EL (cell line): Measurements from ENCODE around the gene TARS2.
A peak's percentile ranks its signal among the peaks of the same experiment; 100 is the strongest.

ENCODE experiments used
- DNase-seq: peaks from one replicate; pipeline ENCODE4 v3.0.0-alpha.2; 2016

The TARS2 gene

GRCh38 chr1:150543500-150544143 is 56.4 kb downstream of the TARS2 start:
- no peak for DNase-seq

- DNase-seq: no peak
Observed at GRCh38 chr1:150544204-150544603, 57.0 kb downstream of the TARS2 start.

GRCh38 chr1:150545486-150546032 is 58.3 kb downstream of the TARS2 start:
- no peak for DNase-seq

- no peak for DNase-seq
Observed at GRCh38 chr1:150546294-150546937, 59.2 kb downstream of the TARS2 start.

- no peak for DNase-seq
Observed at GRCh38 chr1:150548324-150548631, 61.1 kb downstream of the TARS2 start.

GRCh38 chr1:150548632-150549495 is 61.6 kb downstream of the TARS2 start, which contains the start of gene ADAMTSL4:
Gene ADAMTSL4 (plus strand): TSS chr1:150549408. CDS start chr1:150552289, 2,881 bp downstream.
- DNase-seq: peak; percentile 82

- DNase-seq: peak; percentile 42
Observed at GRCh38 chr1:150549496-150550221, 62.4 kb downstream of the TARS2 start.

- DNase-seq: peak; percentile 83
Observed at GRCh38 chr1:150550222-150551050, 63.2 kb downstream of the TARS2 start.

GRCh38 chr1:150551051-150551783 is 64.0 kb downstream of the TARS2 start:
- peak; percentile 66 for DNase-seq

GRCh38 chr1:150551784-150552127 is 64.5 kb downstream of the TARS2 start:
- no peak for DNase-seq

GRCh38 chr1:150552128-150552910 is 65.1 kb downstream of the TARS2 start:
- peak; percentile 91 for DNase-seq

- DNase-seq: no peak
Observed at GRCh38 chr1:150552911-150553289, 65.7 kb downstream of the TARS2 start.

- no peak for DNase-seq
Observed at GRCh38 chr1:150553392-150554085, 66.3 kb downstream of the TARS2 start.

GRCh38 chr1:150554086-150554452 is 66.8 kb downstream of the TARS2 start:
- DNase-seq: no peak

- DNase-seq: no peak
Observed at GRCh38 chr1:150555198-150555970, 68.2 kb downstream of the TARS2 start.

- DNase-seq: no peak
Observed at GRCh38 chr1:150555971-150556865, 69.0 kb downstream of the TARS2 start.

GRCh38 chr1:150557065-150557600 is 69.9 kb downstream of the TARS2 start:
- no peak for DNase-seq
